HepG2 (cell line): ENCODE results near the gene TAS1R3. TPM values are rescaled to one million over a fixed set of nuclear protein-coding genes. Genes with fewer than 3 reads are reported as not detected.

Experiments
- ATAC-seq: fragments of 200-7000 bp; cut with Tn5 transposase; 3 replicates; pipeline ENCODE4 v1.9.1; 2020; ENCODE audit warnings: mild to moderate bottlenecking, moderate library complexity
- BruUV-seq: library from RNA; stranded (reverse); fragments of 400-500 nt; replicated peaks from 2 replicates; lab custom pipeline; 2021; lab: Mats Ljungman, UMichigan
- CTCF ChIA-PET: fragments of 300-600 bp; formaldehyde crosslinking; extraction: SDS; loops from one replicate; lab custom pipeline; 2021; ENCODE audit warnings: low total read pairs, inconsistent platforms, low intra/inter-chr PET ratio; lab: Yijun Ruan, JAX
- POLR2A ChIA-PET: fragments of 350-600 bp; sonication (Branson Sonifier 250); formaldehyde crosslinking; loops from one replicate; lab custom pipeline; 2020; ENCODE audit warnings: antibody characterized with exemption, inconsistent platforms; lab: Yijun Ruan, JAX
- DNase-seq: peaks from one replicate; pipeline ENCODE4 v3.0.0-alpha.2; 2015; ENCODE audit warnings: low spot score
- FAIRE-seq: peaks from 3 replicates; lab custom pipeline; 2011; peaks lifted over from hg19 to GRCh38; lab: Jason Lieb, UNC
- H2AFZ ChIP-seq: one replicate; pipeline ENCODE4 v1.6.1; 2011; ENCODE audit warnings: low read length, inconsistent platforms
- H3K27ac ChIP-seq: fragments of 300-600 bp; 3 replicates; pipeline ENCODE4 v1.8.0; 2011; ENCODE audit warnings: mixed run types, mild to moderate bottlenecking, mixed read lengths, low read length, inconsistent platforms; ENCODE audit not compliant: insufficient read depth; ENCODE audit errors: extremely low read length
- H3K27me3 ChIP-seq, 2 experiments: fragments of 200-600 bp in 1 of 2; 2 replicates in 1 of 2; 3 replicates in 1 of 2; pipeline versions ENCODE4 v1.6.0 to v1.8.0; 2011; ENCODE audit warnings: low read length in 2 of 2, mild to moderate bottlenecking in 2 of 2, moderate library complexity in 2 of 2, inconsistent platforms in 1 of 2; ENCODE audit not compliant: insufficient read depth in 2 of 2, control insufficient read depth in 1 of 2
- H3K36me3 ChIP-seq, 2 experiments: fragments of 200-600 bp in 1 of 2; replicated peaks in 1 of 2; 2 replicates in 1 of 2; 3 replicates in 1 of 2; pipeline versions ENCODE4 v1.5.1 to v1.8.0; 2011; ENCODE audit warnings: low read length in 2 of 2, inconsistent platforms in 1 of 2; ENCODE audit not compliant: insufficient read depth in 2 of 2, control insufficient read depth in 1 of 2
- H3K4me1 ChIP-seq: 2 replicates; pipeline ENCODE4 v1.5.1; 2012; ENCODE audit warnings: low read length, inconsistent platforms; ENCODE audit not compliant: insufficient read depth
- H3K4me2 ChIP-seq: 2 replicates; pipeline ENCODE4 v1.6.0; 2011; ENCODE audit warnings: low read depth, low read length, inconsistent platforms
- H3K4me3 ChIP-seq, 3 experiments: fragments of 200-600 bp in 1 of 3; sonication (generic), shearing (Covaris generic) in 1 of 3; replicated peaks in 1 of 3; 2 replicates each; pipeline ENCODE4 v1.5.1; 2011 to 2016; ENCODE audit warnings: low read length in 3 of 3, inconsistent platforms in 2 of 3, low read depth in 2 of 3, mild to moderate bottlenecking in 2 of 3, control low read depth in 1 of 3, mixed read lengths in 1 of 3; ENCODE audit not compliant: insufficient read depth in 1 of 3
- H3K79me2 ChIP-seq: one replicate; pipeline ENCODE4 v1.6.1; 2011; ENCODE audit warnings: low read length, inconsistent platforms; ENCODE audit not compliant: insufficient read depth
- H3K9ac ChIP-seq: 2 replicates; pipeline ENCODE4 v1.6.0; 2011; ENCODE audit warnings: mild to moderate bottlenecking, low read depth, low read length, inconsistent platforms; ENCODE audit not compliant: insufficient read depth
- H3K9me3 ChIP-seq: 2 replicates; pipeline ENCODE4 v1.5.1; 2012; ENCODE audit warnings: mild to moderate bottlenecking, low read length
- H4K20me1 ChIP-seq: 2 replicates; pipeline ENCODE4 v1.6.0; 2011; ENCODE audit warnings: inconsistent platforms, mild to moderate bottlenecking, low read length, moderate library complexity; ENCODE audit not compliant: insufficient read depth
- BORCS8-MEF2B ChIP-seq: sonication (generic); formaldehyde crosslinking; IDR thresholded peaks from 2 replicates; pipeline ENCODE4 v1.8.0; 2022; ENCODE audit warnings: mild to moderate bottlenecking, missing genetic modification reagents
- RAD21 ChIP-seq: fragments of 450-650 bp; formaldehyde crosslinking; IDR thresholded peaks from 2 replicates; pipeline ENCODE4 v1.5.0; 2020; ENCODE audit warnings: mild to moderate bottlenecking
- SRSF1 ChIP-seq: fragments of 200-400 bp; formaldehyde crosslinking; optimal IDR thresholded peaks from 2 replicates; pipeline ENCODE3; 2017; ENCODE audit warnings: mild to moderate bottlenecking, low read depth, low read length, moderate library complexity
- STAG1 ChIP-seq: sonication (generic); formaldehyde crosslinking; IDR thresholded peaks from 2 replicates; pipeline ENCODE4 v1.4.0; 2020; ENCODE audit warnings: missing genetic modification reagents
- ZBTB7A ChIP-seq: sonication (generic); formaldehyde crosslinking; IDR thresholded peaks from 2 replicates; pipeline ENCODE4 v1.8.0; 2022; ENCODE audit warnings: mild to moderate bottlenecking, missing genetic modification reagents
- ZFY ChIP-seq: sonication (generic); formaldehyde crosslinking; IDR thresholded peaks from 2 replicates; pipeline ENCODE4 v1.4.0; 2020; ENCODE audit warnings: missing genetic modification reagents
- ZMAT3 ChIP-seq: sonication (generic); formaldehyde crosslinking; conservative IDR thresholded peaks from 2 replicates; pipeline ENCODE4 v1.7.0; 2021; ENCODE audit warnings: missing genetic modification reagents
- ZNF713 ChIP-seq: sonication (generic); formaldehyde crosslinking; IDR thresholded peaks from 2 replicates; pipeline ENCODE4 v1.4.0; 2020; ENCODE audit warnings: mild to moderate bottlenecking, missing genetic modification reagents
- ZSCAN21 ChIP-seq: sonication (generic); formaldehyde crosslinking; IDR thresholded peaks from 2 replicates; pipeline ENCODE4 v1.8.0; 2022; ENCODE audit warnings: mild to moderate bottlenecking, missing genetic modification reagents, moderate library complexity, borderline replicate concordance
- WGBS: methylation state at CpG from one replicate; pipeline ENCODE4 v1.1.6; 2017; ENCODE audit warnings: low lambda C conversion rate; 5-methylcytosine and 5-hydroxymethylcytosine counted together
- in situ Hi-C: cut with HindIII; loops from 2 replicates; pipeline ENCODE4 v1.10.0; 2017; ENCODE audit warnings: low pct_unique_long_range_greater_than_20kb; ENCODE audit not compliant: extremely low pct_ligation_motif_present
- intact Hi-C: fragments of 100-400 bp; cut with micrococcal nuclease; formaldehyde crosslinking; loops from one replicate; pipeline ENCODE4 v1.10.0; 2022; ENCODE audit not compliant: unreplicated experiment
- polyA plus RNA-seq, 8 experiments: library from polyadenylated mRNA; depleted of rRNA in 3 of 8; stranded (reverse) in 7 of 8; unstranded in 1 of 8; fragments of >200 nt; fragmentation: Illumina TruSeq in 4 of 8; extraction: Trizol in 4 of 8; gene quantifications; 2 replicates each; pipeline versions ENCODE4 v1.2.1 to v1.2.3, GENCODE V29; 2011 to 2016; ENCODE audit warnings: low read depth in 4 of 8, missing spikeins in 1 of 8, mixed read lengths in 1 of 8; ENCODE audit not compliant: insufficient read depth in 1 of 8
- total RNA-seq, 5 experiments: library from RNA; depleted of rRNA; stranded (reverse); fragments of >200 nt; fragmentation: Illumina TruSeq; extraction: Trizol; gene quantifications; 2 replicates each; pipeline ENCODE4 v1.2.3, GENCODE V29; 2016; ENCODE audit warnings: low read depth in 1 of 5
- TF ChIP-seq, protein P1 (sequence below), 2 experiments: sonication (generic) in 1 of 2; formaldehyde crosslinking in 1 of 2; IDR thresholded peaks; 2 replicates each; pipeline versions ENCODE4 v1.4.0 to v1.6.1; 2018 to 2020; ENCODE audit warnings: missing genetic modification reagents in 2 of 2, borderline replicate concordance in 1 of 2, low read depth in 1 of 2, mild to moderate bottlenecking in 1 of 2, missing biosample characterization in 1 of 2
- TF ChIP-seq, protein P2 (sequence below): sonication (generic); formaldehyde crosslinking; IDR thresholded peaks from 2 replicates; pipeline ENCODE4 v1.5.0; 2020; ENCODE audit warnings: mild to moderate bottlenecking, missing genetic modification reagents, moderate library complexity
- TF ChIP-seq, protein P3 (sequence below): sonication (generic); formaldehyde crosslinking; IDR thresholded peaks from 2 replicates; pipeline ENCODE4 v1.5.1; 2020; ENCODE audit warnings: mild to moderate bottlenecking, missing genetic modification reagents, moderate library complexity
- TF ChIP-seq, protein P4 (sequence below): sonication (generic); formaldehyde crosslinking; IDR thresholded peaks from 2 replicates; pipeline ENCODE4 v1.5.0; 2020; ENCODE audit warnings: missing genetic modification reagents, mild to moderate bottlenecking, borderline replicate concordance

Gene TAS1R3
- total and polyA plus RNA-seq, 2 of the 13 experiments (the other 11 are each of a cell fraction or from before 2014, with no cell fraction given), result 0.13 to 0.15 TPM

DNA sequence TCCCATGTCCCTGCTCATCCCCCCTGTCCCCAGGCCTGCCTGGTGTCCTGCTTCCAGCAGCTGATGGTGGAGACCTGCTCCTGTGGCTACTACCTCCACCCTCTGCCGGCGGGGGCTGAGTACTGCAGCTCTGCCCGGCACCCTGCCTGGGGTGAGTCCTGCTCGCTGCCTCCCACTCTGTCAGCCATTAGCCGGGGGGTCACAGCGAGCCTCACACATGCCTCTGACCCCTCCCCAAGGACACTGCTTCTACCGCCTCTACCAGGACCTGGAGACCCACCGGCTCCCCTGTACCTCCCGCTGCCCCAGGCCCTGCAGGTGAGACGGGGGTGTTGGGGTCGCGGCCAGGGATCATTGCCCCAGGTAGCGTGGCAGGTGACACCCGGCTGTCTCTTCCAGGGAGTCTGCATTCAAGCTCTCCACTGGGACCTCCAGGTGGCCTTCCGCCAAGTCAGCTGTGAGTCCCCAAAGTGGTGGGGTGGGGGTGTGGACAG, 40.8 kb upstream of the TAS1R3 start:
- WGBS, result 44% methylated on average over 11 of the region's 15 CpGs
- FAIRE-seq, result peak; percentile 21
- no TSS peak for BruUV-seq
- no peak overlapping the region for H3K27ac ChIP-seq
- H3K79me2 ChIP-seq, result no peaks in the 10 kb centered on the region
- CTCF ChIA-PET, result no interaction called here
- H3K4me1 ChIP-seq, result peaks cover 26% of the 10 kb centered on the region
- DNase-seq, result peak; percentile 52
- peak; percentile 58 for ATAC-seq
- no peak overlapping the region for H2AFZ ChIP-seq
- intact Hi-C loops (loop anchor here (5.0 kb wide), 1 partner anchor 168 kb away; no protein-coding TSS in a partner anchor), in situ Hi-C loops (no loop called here)
- H3K9ac ChIP-seq, result no peak overlapping the region
- no peaks in the 10 kb centered on the region; a peak in 1 of 5 replicates for H3K36me3 ChIP-seq
- H3K4me3 ChIP-seq, result no peak overlapping the region
- H4K20me1 ChIP-seq, result no peaks in the 10 kb centered on the region
- H3K9me3 ChIP-seq, result no peaks in the 10 kb centered on the region
- peaks cover 0 to 2% of the 10 kb centered on the region in 2 experiments; a peak in 1 of 5 replicates for H3K27me3 ChIP-seq
- POLR2A ChIA-PET, result interaction anchor here (1.0 to 2.0 kb wide), 3 partner anchors 9 to 168 kb away, joined by 5 to 6 read pairs (median 6); partner anchors contain the start of gene UBE2J2
- H3K4me2 ChIP-seq, result no peak overlapping the region
- 0 out of 2 replicates have a peak, but pooled peaks have one; percentile 20 for TF ChIP-seq ZSCAN21 (CRISPR knock-in tag)
- TF ChIP-seq RAD21, result peak; percentile 75
- no peak for TF ChIP-seq ZBTB7A (CRISPR knock-in tag)
- TF ChIP-seq, protein P1, sequence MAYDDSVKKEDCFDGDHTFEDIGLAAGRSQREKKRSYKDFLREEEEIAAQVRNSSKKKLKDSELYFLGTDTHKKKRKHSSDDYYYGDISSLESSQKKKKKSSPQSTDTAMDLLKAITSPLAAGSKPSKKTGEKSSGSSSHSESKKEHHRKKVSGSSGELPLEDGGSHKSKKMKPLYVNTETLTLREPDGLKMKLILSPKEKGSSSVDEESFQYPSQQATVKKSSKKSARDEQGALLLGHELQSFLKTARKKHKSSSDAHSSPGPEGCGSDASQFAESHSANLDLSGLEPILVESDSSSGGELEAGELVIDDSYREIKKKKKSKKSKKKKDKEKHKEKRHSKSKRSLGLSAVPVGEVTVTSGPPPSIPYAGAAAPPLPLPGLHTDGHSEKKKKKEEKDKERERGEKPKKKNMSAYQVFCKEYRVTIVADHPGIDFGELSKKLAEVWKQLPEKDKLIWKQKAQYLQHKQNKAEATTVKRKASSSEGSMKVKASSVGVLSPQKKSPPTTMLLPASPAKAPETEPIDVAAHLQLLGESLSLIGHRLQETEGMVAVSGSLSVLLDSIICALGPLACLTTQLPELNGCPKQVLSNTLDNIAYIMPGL (CRISPR knock-in tag; IDR thresholded peaks at IDR 0.05; ENCODE audit: borderline replicate concordance in 1 of 2, low read depth in 1 of 2), result 0 out of 4 replicates have a peak, but pooled peaks of 1 of the 2 experiments have one; percentile 24
- peak; percentile 75 for TF ChIP-seq STAG1
- TF ChIP-seq, protein P2, sequence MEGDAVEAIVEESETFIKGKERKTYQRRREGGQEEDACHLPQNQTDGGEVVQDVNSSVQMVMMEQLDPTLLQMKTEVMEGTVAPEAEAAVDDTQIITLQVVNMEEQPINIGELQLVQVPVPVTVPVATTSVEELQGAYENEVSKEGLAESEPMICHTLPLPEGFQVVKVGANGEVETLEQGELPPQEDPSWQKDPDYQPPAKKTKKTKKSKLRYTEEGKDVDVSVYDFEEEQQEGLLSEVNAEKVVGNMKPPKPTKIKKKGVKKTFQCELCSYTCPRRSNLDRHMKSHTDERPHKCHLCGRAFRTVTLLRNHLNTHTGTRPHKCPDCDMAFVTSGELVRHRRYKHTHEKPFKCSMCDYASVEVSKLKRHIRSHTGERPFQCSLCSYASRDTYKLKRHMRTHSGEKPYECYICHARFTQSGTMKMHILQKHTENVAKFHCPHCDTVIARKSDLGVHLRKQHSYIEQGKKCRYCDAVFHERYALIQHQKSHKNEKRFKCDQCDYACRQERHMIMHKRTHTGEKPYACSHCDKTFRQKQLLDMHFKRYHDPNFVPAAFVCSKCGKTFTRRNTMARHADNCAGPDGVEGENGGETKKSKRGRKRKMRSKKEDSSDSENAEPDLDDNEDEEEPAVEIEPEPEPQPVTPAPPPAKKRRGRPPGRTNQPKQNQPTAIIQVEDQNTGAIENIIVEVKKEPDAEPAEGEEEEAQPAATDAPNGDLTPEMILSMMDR (CRISPR knock-in tag), result peak; percentile 83
- peak; percentile 18; the same call in 1 of the 2 replicates for TF ChIP-seq ZFY (CRISPR knock-in tag)
- TF ChIP-seq BORCS8-MEF2B, result 0 out of 2 replicates have a peak, but pooled peaks have one; percentile 32
- TF ChIP-seq SRSF1, result peak; percentile 30
- TF ChIP-seq, protein P3, sequence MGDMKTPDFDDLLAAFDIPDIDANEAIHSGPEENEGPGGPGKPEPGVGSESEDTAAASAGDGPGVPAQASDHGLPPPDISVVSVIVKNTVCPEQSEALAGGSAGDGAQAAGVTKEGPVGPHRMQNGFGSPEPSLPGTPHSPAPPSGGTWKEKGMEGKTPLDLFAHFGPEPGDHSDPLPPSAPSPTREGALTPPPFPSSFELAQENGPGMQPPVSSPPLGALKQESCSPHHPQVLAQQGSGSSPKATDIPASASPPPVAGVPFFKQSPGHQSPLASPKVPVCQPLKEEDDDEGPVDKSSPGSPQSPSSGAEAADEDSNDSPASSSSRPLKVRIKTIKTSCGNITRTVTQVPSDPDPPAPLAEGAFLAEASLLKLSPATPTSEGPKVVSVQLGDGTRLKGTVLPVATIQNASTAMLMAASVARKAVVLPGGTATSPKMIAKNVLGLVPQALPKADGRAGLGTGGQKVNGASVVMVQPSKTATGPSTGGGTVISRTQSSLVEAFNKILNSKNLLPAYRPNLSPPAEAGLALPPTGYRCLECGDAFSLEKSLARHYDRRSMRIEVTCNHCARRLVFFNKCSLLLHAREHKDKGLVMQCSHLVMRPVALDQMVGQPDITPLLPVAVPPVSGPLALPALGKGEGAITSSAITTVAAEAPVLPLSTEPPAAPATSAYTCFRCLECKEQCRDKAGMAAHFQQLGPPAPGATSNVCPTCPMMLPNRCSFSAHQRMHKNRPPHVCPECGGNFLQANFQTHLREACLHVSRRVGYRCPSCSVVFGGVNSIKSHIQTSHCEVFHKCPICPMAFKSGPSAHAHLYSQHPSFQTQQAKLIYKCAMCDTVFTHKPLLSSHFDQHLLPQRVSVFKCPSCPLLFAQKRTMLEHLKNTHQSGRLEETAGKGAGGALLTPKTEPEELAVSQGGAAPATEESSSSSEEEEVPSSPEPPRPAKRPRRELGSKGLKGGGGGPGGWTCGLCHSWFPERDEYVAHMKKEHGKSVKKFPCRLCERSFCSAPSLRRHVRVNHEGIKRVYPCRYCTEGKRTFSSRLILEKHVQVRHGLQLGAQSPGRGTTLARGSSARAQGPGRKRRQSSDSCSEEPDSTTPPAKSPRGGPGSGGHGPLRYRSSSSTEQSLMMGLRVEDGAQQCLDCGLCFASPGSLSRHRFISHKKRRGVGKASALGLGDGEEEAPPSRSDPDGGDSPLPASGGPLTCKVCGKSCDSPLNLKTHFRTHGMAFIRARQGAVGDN, result peak; percentile 43
- no peak for TF ChIP-seq ZMAT3 (CRISPR knock-in tag)
- TF ChIP-seq, protein P4, sequence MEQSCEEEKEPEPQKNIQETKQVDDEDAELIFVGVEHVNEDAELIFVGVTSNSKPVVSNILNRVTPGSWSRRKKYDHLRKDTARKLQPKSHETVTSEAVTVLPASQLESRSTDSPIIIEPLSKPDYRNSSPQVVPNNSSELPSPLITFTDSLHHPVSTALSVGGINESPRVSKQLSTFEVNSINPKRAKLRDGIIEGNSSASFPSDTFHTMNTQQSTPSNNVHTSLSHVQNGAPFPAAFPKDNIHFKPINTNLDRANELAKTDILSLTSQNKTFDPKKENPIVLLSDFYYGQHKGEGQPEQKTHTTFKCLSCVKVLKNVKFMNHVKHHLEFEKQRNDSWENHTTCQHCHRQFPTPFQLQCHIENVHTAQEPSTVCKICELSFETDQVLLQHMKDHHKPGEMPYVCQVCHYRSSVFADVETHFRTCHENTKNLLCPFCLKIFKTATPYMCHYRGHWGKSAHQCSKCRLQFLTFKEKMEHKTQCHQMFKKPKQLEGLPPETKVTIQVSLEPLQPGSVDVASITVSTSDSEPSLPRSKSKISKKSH (CRISPR knock-in tag), result 0 out of 2 replicates have a peak, but pooled peaks have one; percentile 31
- TF ChIP-seq ZNF713 (CRISPR knock-in tag), result no peak
